Mesenchymal stem cell (in vitro differentiated cells and primary cell): ENCODE results near the gene RHPN2.

Source experiments
- DNase-seq: peaks from one replicate; pipeline ENCODE4 v3.0.0-alpha.2; 2013
- H2AFZ ChIP-seq: one replicate; pipeline ENCODE4 v1.6.1; 2013; ENCODE audit warnings: low read depth, mild to moderate bottlenecking, control low read depth, inconsistent platforms, low read length, moderate library complexity
- H2AK5ac ChIP-seq: 2 replicates; pipeline ENCODE4 v1.6.1; 2013; ENCODE audit warnings: low read length, moderate library complexity, mild to moderate bottlenecking, inconsistent platforms; ENCODE audit not compliant: severe bottlenecking
- H2BK120ac ChIP-seq: one replicate; pipeline ENCODE4 v1.6.1; 2013; ENCODE audit warnings: low read depth, mild to moderate bottlenecking, inconsistent platforms, low read length, moderate library complexity
- H2BK12ac ChIP-seq, 2 experiments: one replicate each; pipeline ENCODE4 v1.6.1; 2013; ENCODE audit warnings: inconsistent platforms in 2 of 2, low read length in 2 of 2, mild to moderate bottlenecking in 2 of 2, moderate library complexity in 2 of 2, control low read depth in 1 of 2
- H2BK15ac ChIP-seq: one replicate; pipeline ENCODE4 v1.6.1; 2013; ENCODE audit warnings: mild to moderate bottlenecking, low read depth, inconsistent platforms; ENCODE audit not compliant: poor library complexity, severe bottlenecking
- H2BK5ac ChIP-seq: 2 replicates; pipeline ENCODE4 v1.6.1; 2013; ENCODE audit warnings: low read depth, mild to moderate bottlenecking, low read length, control low read depth, inconsistent platforms; ENCODE audit not compliant: poor library complexity, severe bottlenecking
- H3K14ac ChIP-seq, 2 experiments: one replicate each; pipeline ENCODE4 v1.6.1; 2013; ENCODE audit warnings: inconsistent platforms in 2 of 2, low read length in 2 of 2, control low read depth in 1 of 2, mild to moderate bottlenecking in 1 of 2, moderate library complexity in 1 of 2
- H3K18ac ChIP-seq, 2 experiments: one replicate each; pipeline ENCODE4 v1.6.1; 2013; ENCODE audit warnings: inconsistent platforms in 2 of 2, low read length in 2 of 2, control low read depth in 1 of 2, low read depth in 1 of 2, mild to moderate bottlenecking in 1 of 2
- H3K23ac ChIP-seq, 2 experiments: one replicate each; pipeline ENCODE4 v1.6.1; 2013; ENCODE audit warnings: inconsistent platforms in 2 of 2, low read length in 2 of 2, mild to moderate bottlenecking in 2 of 2, moderate library complexity in 2 of 2, control low read depth in 1 of 2
- H3K27ac ChIP-seq: 2 replicates; pipeline ENCODE4 v1.5.1; 2013; ENCODE audit warnings: mild to moderate bottlenecking, moderate library complexity, low read length, control low read depth, inconsistent platforms; ENCODE audit not compliant: poor library complexity, severe bottlenecking
- H3K27me3 ChIP-seq, 2 experiments: 2 replicates each; pipeline versions ENCODE4 v1.6.1 to v1.7.0; 2013; ENCODE audit warnings: low read length in 2 of 2, mild to moderate bottlenecking in 2 of 2, moderate library complexity in 2 of 2, control low read depth in 1 of 2, inconsistent platforms in 1 of 2; ENCODE audit not compliant: control insufficient read depth in 1 of 2, insufficient read depth in 1 of 2
- H3K36me3 ChIP-seq, 2 experiments: 2 replicates each; pipeline versions ENCODE4 v1.6.1 to v1.7.0; 2013; ENCODE audit warnings: low read length in 2 of 2, control low read depth in 1 of 2, inconsistent platforms in 1 of 2, low read depth in 1 of 2, mild to moderate bottlenecking in 1 of 2; ENCODE audit not compliant: insufficient read depth in 2 of 2, control insufficient read depth in 1 of 2
- H3K4ac ChIP-seq, 2 experiments: one replicate each; pipeline ENCODE4 v1.6.1; 2013; ENCODE audit warnings: inconsistent platforms in 2 of 2, low read length in 2 of 2, mild to moderate bottlenecking in 2 of 2, moderate library complexity in 2 of 2, control low read depth in 1 of 2, low read depth in 1 of 2
- H3K4me1 ChIP-seq: 2 replicates; pipeline ENCODE4 v1.6.1; 2013; ENCODE audit warnings: low read depth, low read length, control low read depth; ENCODE audit not compliant: control insufficient read depth, insufficient read depth
- H3K4me2 ChIP-seq: 2 replicates; pipeline ENCODE4 v1.6.1; 2013; ENCODE audit warnings: low read length, mild to moderate bottlenecking, inconsistent platforms; ENCODE audit not compliant: poor library complexity, severe bottlenecking
- H3K4me3 ChIP-seq, 2 experiments: 2 replicates each; pipeline versions ENCODE4 v1.5.1 to v1.7.0; 2013; ENCODE audit warnings: low read length in 2 of 2, mild to moderate bottlenecking in 2 of 2, control low read depth in 1 of 2, low read depth in 1 of 2; ENCODE audit not compliant: insufficient read depth in 1 of 2
- H3K79me1 ChIP-seq: replicated peaks from 2 replicates; pipeline ENCODE4 v1.6.1; 2013; ENCODE audit warnings: mild to moderate bottlenecking, control low read depth, low read length, inconsistent platforms; ENCODE audit not compliant: poor library complexity, severe bottlenecking
- H3K9ac ChIP-seq: 2 replicates; pipeline ENCODE4 v1.7.0; 2013; ENCODE audit warnings: mild to moderate bottlenecking, low read length, moderate library complexity
- H3K9me3 ChIP-seq: 2 replicates; pipeline ENCODE4 v1.7.0; 2013; ENCODE audit warnings: mild to moderate bottlenecking, low read length; ENCODE audit not compliant: control insufficient read depth
- H4K8ac ChIP-seq: one replicate; pipeline ENCODE4 v1.6.1; 2013; ENCODE audit warnings: inconsistent platforms, mild to moderate bottlenecking, low read length, moderate library complexity
- H4K91ac ChIP-seq: one replicate; pipeline ENCODE4 v1.6.1; 2013; ENCODE audit warnings: mild to moderate bottlenecking, low read length, inconsistent platforms
- WGBS: methylation state at CpG from one replicate; pipeline ENCODE4 v1.1.7; 2013; ENCODE audit warnings: mixed read lengths; 5-methylcytosine and 5-hydroxymethylcytosine counted together

RHPN2 gene

GRCh38 chr19:33060586-33060985 is 4.1 kb downstream of the RHPN2 start:
- Histone ChIP-seq H2BK120ac (no peak overlapping the region), H2BK15ac (no peak overlapping the region)

GRCh38 chr19:33055718-33056117 is 9.0 kb downstream of the RHPN2 start:
- H4K8ac ChIP-seq = no peak overlapping the region
- 17% methylated on average over 1 of the region's 2 CpGs for WGBS

More at GRCh38 chr19:33060586-33060985, 4.1 kb downstream of the RHPN2 start:
- H3K4me3 ChIP-seq = no peak overlapping the region
- no peak overlapping the region for H3K27ac ChIP-seq
- no peak overlapping the region for H4K91ac ChIP-seq
- no peak overlapping the region for H3K14ac ChIP-seq
- no peak for DNase-seq
- H3K18ac ChIP-seq = no peak overlapping the region
- H3K79me1 ChIP-seq = peaks cover 10% of the 10 kb centered on the region
- no peaks in the 10 kb centered on the region for H3K36me3 ChIP-seq
- H3K27me3 ChIP-seq = peaks cover 0 to 14% of the 10 kb centered on the region in 2 experiments
- H3K4ac ChIP-seq = no peak overlapping the region
- no peaks in the 10 kb centered on the region for H3K9me3 ChIP-seq
- H3K4me1 ChIP-seq = peaks cover 27% of the 10 kb centered on the region
- 96% methylated on average over 3 of the region's 5 CpGs for WGBS
- H4K8ac ChIP-seq = no peak overlapping the region
- no peak overlapping the region for H2AFZ ChIP-seq
- H3K9ac ChIP-seq = no peak overlapping the region
- H2BK5ac ChIP-seq = no peak overlapping the region
- H3K23ac ChIP-seq = no peak overlapping the region
- H2AK5ac ChIP-seq = peak overlapping the region; percentile 1
- no peak overlapping the region for H3K4me2 ChIP-seq
- H2BK12ac ChIP-seq = no peak overlapping the region

GRCh38 chr19:33054623-33055022 is 10.1 kb downstream of the RHPN2 start:
- Histone ChIP-seq H3K14ac (no peak overlapping the region), H3K4me2 (no peak overlapping the region), H4K8ac (no peak overlapping the region), H3K79me1 (peaks cover 14% of the 10 kb centered on the region), H3K27ac (no peak overlapping the region), H2AK5ac (no peak overlapping the region), H3K9me3 (no peaks in the 10 kb centered on the region), H2BK120ac (no peak overlapping the region), H2BK5ac (no peak overlapping the region), H2AFZ (no peak overlapping the region), H3K4me3 (no peak overlapping the region), H2BK15ac (peak overlapping the region; percentile 84), H3K27me3 (no peaks in the 10 kb centered on the region), H2BK12ac (no peak overlapping the region), H3K18ac (no peak overlapping the region), H3K36me3 (peaks cover 0 to 18% of the 10 kb centered on the region in 2 experiments), H4K91ac (no peak overlapping the region), H3K4me1 (peaks cover 25% of the 10 kb centered on the region), H3K9ac (no peak overlapping the region), H3K4ac (no peak overlapping the region), H3K23ac (no peak overlapping the region)
- whole genome bisulfite sequencing = 89% methylated on average over 8 of the region's 8 CpGs
- DNase-seq = no peak

More at GRCh38 chr19:33055718-33056117, 9.0 kb downstream of the RHPN2 start:
- H2BK120ac ChIP-seq = no peak overlapping the region
- no peak overlapping the region for H4K91ac ChIP-seq
- no peaks in the 10 kb centered on the region for H3K9me3 ChIP-seq
- peaks cover 0 to 13% of the 10 kb centered on the region in 2 experiments for H3K36me3 ChIP-seq
- no peak overlapping the region for H3K4me2 ChIP-seq
- H2BK12ac ChIP-seq = no peak overlapping the region
- peaks cover 10% of the 10 kb centered on the region for H3K79me1 ChIP-seq
- H3K14ac ChIP-seq = no peak overlapping the region
- no peak overlapping the region for H3K27ac ChIP-seq
- no peak overlapping the region for H3K23ac ChIP-seq
- no peak overlapping the region for H3K9ac ChIP-seq
- H3K4me1 ChIP-seq = peaks cover 29% of the 10 kb centered on the region
- H3K18ac ChIP-seq = no peak overlapping the region
- no peak overlapping the region for H2AK5ac ChIP-seq
- no peak overlapping the region for H2BK15ac ChIP-seq
- H3K4ac ChIP-seq = no peak overlapping the region
- no peaks in the 10 kb centered on the region for H3K27me3 ChIP-seq
- no peak for DNase-seq
- H2BK5ac ChIP-seq = no peak overlapping the region
- H3K4me3 ChIP-seq = no peak overlapping the region
- no peak overlapping the region for H2AFZ ChIP-seq

- H2BK15ac ChIP-seq = peak overlapping the region; percentile 39
- H3K4me2 ChIP-seq = no peak overlapping the region
- no peak overlapping the region for H3K23ac ChIP-seq
- no peak overlapping the region for H3K4ac ChIP-seq
- no peak overlapping the region for H2BK5ac ChIP-seq
- H4K8ac ChIP-seq = peak overlapping the region; percentile 29
- H2AFZ ChIP-seq = no peak overlapping the region
- H3K9ac ChIP-seq = no peak overlapping the region
- peaks cover 22% of the 10 kb centered on the region for H3K79me1 ChIP-seq
- no peak overlapping the region for H2BK12ac ChIP-seq
- H2BK120ac ChIP-seq = no peak overlapping the region
- no peaks in the 10 kb centered on the region for H3K27me3 ChIP-seq
- H3K14ac ChIP-seq = no peak overlapping the region
- DNase-seq = peak; percentile 71
- peak overlapping the region; percentile 60 for H2AK5ac ChIP-seq
- no peaks in the 10 kb centered on the region for H3K9me3 ChIP-seq
- no peak overlapping the region for H3K4me3 ChIP-seq
- peak overlapping the region; percentile 30 for H3K27ac ChIP-seq
- H3K4me1 ChIP-seq = peaks cover 23% of the 10 kb centered on the region
- WGBS = 77% methylated on average over 7 of the region's 8 CpGs
- peaks cover 0 to 23% of the 10 kb centered on the region in 2 experiments for H3K36me3 ChIP-seq
- no peak overlapping the region for H3K18ac ChIP-seq
- H4K91ac ChIP-seq = no peak overlapping the region
Observed at GRCh38 chr19:33052352-33052972, 12.2 kb downstream of the RHPN2 start.
